ENCODE measurements around the gene LZTS3.

GRCh38 chr20:3164763-3165410 lies 8.5 kb downstream of the LZTS3 start:
- no peak for TF ChIP-seq EZH2phosphoT487 (IDR thresholded peaks at IDR 0.05; ENCODE audit: borderline replicate concordance, low read depth)
- TF ChIP-seq PBX3 (IDR thresholded peaks at IDR 0.05): no peak
- no peak for TF ChIP-seq POLR2AphosphoS5 (IDR thresholded peaks at IDR 0.05; ENCODE audit: low read depth, low read length)
- TF ChIP-seq USF2 (IDR thresholded peaks at IDR 0.05; ENCODE audit: borderline replicate concordance, low read depth, low read length): no peak
- TF ChIP-seq TCF12 (IDR thresholded peaks at IDR 0.05): no peak
- no peak for TF ChIP-seq RAD21 (IDR thresholded peaks at IDR 0.05; ENCODE audit: low read length)
- no peak for TF ChIP-seq CTCF (IDR thresholded peaks at IDR 0.05)
- TF ChIP-seq USF1 (IDR thresholded peaks at IDR 0.05; ENCODE audit: borderline replicate concordance, low read depth): no peak
- no peak for TF ChIP-seq FOSL2 (IDR thresholded peaks at IDR 0.05; ENCODE audit: borderline replicate concordance, low read depth)
- TF ChIP-seq NFIC (IDR thresholded peaks at IDR 0.05; ENCODE audit: borderline replicate concordance): no peak

All from SK-N-SH (cell line).